GM15510 (cell line): ENCODE results near the gene ARID1B.

ENCODE experiments used
- POLR2A ChIP-seq: IDR thresholded peaks from 3 replicates; pipeline ENCODE4 v1.6.1; 2011; ENCODE audit warnings: borderline replicate concordance; ENCODE audit not compliant: insufficient read length; ENCODE audit errors: extremely low read depth

ARID1B gene

DNA sequence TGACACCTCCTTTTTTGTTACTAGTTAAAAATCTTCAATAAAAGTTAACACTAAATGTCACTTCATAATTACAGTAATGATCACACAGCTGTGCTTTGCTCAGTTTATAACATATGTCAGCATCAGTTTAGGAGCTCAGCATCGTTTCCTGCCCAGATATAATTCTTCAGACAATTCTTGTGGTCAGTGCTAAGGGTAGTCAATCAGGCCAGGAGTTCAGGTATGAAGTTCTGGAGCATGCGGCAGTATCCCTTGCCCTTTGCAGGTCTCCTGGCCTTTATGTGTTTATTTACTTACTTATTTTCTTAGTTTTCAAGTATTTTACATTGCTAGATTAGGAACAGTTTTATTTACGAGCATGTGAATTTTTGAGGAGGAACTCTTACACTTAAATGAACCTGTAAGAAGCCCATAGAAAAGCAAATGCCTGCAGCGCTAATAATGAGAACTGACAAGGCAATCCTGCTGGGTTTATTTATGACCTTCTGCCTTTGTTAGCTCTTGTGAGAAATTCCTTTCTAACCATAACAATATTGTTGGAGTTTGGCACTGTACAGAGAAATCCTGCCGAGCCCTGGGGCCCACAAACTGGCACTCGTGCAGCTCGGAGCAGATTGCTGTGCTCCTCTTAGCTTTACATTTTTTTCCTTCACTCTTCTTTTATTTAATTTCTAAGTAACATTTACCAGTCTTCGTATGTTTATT lies 293.4 kb downstream of the ARID1B start:
- TF ChIP-seq POLR2A: no peak

DNA sequence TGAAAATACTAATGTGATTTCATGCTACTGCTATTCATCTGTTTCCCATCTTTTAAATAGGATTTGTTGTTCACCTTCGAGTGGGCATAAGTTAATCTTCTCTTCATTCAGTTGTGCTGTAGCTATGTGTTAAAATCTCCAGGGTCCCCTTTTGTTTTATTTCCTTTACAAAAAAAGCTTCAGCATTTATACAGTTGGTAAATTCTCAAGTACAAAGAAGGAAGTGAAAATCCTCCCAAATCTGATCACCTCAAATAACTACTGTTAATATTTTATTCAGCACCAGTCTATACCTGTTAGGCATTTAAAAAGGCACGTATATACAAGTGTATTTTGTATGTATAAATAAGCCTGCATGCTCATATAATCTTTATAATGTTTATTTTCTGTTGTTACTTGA lies 294.9 kb downstream of the ARID1B start:
- no peak for TF ChIP-seq POLR2A

DNA sequence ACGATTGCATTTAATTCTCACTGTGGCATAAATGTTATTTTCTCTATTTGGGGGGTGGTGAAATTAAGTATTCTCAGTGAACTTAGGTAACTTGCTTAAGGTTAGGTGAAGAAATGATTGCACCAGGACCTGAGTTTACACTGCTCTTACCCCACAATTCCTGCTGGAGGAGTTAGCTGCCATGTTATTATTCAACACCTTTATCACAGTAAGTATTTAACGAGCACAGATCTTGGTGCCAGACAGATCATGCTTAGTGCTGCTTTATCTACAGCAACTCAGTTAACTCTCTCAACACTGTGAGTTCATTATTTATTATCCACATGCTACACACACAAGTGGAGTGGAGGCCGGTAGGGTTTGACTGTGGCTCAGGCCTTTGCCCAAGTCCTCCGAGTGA lies 296.4 kb downstream of the ARID1B start:
- TF ChIP-seq POLR2A: no peak

DNA sequence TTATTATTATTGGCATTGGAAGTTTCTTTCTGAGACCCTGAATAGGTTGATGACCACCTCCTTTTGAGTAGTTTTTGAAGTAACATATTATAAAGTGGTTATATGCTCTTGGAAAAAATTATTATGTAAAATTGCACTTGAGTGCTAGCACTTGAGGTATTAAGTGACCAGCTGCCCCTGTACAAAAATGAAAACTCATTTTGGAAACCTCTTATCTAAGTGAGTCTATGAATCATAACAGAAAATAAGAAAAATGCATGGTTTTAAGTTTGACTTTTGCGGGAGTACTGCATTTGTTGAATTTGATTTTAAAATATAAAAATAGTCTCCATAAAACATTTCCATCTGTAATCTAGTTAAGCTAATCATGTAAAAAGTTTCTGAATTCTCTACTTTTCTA lies 297.8 kb downstream of the ARID1B start:
- TF ChIP-seq POLR2A: no peak

DNA sequence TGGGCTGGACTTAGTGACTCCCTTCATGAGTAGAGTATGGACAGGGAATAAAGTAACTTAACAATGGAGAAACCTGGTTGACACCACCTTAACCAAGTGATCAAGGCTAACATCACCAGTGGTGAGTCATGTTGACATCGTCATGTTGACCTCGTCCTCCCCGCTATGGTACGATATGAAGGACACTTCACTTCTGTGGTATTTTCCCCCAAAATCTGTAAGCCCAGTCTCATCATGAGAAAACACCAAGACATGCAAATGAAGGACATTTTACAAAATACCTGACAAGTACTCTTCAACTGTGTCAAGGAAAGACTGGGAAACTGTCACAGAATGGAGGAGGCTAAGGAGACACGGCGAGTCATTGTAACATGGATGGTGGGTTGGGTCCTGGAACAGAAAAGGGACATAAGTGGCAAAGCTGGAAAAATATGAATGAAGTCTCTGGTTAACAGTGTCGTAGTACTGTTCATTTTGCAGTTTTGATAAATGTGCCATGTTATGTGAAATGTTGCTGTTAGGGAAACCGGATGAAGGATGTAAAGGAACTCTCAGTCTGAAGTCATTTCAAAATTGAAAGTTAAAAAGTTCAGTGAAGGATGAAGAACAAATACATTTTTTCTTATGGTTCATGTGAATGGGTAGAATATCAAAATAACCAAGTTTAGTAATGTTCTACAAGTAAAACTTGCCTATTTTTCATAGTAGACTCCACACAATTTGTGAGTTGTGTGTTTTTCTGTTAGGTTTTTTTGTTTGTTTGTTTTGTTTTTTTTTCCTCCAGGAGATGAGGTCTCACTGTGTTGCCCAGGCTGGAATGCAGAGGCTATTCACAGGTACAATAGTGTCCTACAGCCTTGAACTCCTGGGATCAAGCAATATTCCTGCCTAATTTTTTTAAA lies 298.6 kb downstream of the ARID1B start:
- no peak for TF ChIP-seq POLR2A

DNA sequence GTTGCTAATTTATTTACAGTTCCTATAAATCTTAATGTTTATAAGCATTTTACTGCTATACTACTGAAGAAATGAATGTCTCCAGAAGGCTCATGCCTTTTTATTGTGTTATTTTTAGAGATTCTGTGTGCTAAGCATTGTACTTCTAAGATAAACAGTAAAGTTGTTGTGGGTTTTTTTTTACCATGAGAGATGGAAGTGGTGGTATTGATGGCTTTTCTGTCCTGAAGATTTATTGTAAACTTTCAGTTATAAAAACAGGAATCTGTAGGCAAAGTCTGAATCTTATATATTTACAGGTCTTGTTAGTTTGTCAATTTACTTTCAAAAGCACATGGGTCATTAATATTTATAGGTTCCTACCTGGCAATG lies 299.3 kb downstream of the ARID1B start:
- no peak for TF ChIP-seq POLR2A

DNA sequence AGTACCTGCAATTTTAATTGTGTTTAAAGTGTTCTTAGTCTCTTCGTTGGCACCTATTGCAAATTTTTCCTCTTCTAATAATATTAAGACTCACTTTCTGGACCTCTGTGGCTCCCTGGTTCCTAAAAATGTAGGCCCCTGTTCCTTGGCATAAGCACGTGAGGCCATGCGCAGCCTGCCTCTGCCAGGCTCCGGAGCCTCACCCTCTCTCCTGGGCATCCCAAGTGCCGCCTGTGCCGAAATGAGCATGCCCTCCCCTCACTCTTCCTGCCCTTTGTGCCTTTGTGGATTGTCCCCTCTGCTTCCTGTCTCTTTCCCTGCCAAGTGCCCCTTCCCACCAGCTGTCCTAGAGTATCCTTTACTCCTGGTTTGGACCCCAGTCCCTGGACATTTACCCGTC lies 300.1 kb downstream of the ARID1B start:
- TF ChIP-seq POLR2A: no peak

DNA sequence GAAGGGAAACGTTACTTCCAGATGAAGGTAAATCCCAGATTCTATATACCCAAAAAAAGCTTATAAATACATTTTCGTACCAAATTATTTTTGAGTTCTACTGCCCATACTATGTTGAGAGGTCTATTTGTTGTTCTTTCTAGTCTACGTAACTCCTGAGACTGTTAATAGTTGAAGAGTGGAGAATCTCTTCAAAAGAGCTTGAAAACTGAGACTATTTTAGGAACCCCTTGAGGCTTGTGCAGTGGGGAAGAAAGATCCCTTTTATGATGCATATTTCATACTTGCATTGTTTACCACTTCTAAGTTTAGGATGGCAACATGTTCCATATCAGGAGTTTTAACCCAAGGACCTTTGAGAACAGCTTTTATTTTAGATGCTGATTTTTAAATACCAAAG lies 301.1 kb downstream of the ARID1B start:
- no peak for TF ChIP-seq POLR2A

DNA sequence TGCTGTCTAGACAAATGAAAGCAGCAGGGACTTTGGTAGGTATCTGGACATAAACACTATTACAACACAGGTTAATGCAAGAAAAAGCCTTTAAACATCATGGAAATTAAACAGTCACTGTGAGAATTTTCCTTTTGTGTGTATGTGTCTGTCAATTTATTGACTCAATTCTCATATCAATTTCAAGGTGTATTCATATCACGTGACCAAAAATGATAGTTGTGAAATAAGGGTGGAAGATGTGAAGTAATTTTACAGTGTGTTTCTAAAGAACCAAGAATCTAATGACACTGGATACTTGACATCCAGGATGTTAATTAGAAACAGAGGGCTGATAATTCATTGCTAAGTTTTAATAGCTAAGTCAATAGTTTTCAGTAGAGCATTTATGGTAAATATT lies 302.1 kb downstream of the ARID1B start:
- TF ChIP-seq POLR2A: no peak

DNA sequence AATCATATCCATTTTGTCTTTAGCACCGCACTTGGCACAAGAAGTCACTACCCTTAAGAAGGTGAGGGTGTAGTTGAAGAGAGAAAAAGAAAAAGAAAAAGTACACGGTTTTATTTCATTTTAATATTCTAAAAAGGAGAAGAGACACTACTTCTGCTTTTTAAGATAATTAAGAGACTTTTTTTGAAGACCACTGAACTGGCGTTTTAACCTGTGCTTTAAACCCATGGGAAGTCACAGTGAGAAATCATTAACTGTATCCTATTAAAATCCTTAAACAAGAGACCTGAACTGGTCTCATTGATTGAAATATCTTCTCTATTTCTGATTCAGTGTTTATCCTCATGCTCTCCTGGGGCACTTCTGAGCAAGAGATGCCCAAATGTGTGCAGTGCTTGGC lies 302.6 kb downstream of the ARID1B start:
- TF ChIP-seq POLR2A: no peak

DNA sequence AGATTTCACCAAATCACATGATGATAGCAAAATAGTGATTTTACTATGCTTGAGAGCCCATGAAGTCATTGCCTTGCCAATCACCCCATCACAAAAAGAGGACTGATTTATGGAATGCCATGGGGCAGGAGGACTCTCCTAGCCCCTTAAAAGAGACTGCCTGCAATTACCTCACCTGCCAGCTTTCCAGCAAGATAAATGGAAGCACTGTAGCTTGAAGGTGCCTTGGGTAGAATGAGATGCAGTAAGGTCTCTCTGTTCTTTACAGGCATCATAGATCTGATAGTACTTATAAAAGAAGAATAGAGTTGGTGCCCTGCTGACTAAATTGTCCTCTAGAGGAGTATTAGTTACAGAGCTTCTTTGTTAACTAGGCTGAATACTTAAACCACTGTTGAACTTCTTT lies 303.8 kb downstream of the ARID1B start:
- no peak for TF ChIP-seq POLR2A

DNA sequence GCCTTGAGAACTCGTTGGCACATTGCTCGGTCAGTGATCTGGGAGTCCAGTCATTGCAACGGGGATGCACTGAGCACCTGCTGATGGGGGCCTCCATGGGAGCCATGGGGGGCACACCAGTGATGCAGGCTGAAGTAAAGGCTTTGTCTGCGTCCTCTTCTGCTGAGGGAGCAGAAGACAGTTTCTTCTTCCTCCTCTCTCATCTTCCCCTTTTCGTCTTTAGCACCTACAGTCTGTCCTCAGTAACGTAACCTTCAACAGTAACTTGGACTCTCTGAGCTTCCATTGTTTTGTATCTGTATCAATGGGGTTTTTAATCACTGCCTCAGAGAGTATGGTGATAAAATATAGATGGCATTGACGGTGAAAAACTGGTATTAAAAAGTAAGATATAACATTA lies 306.2 kb downstream of the ARID1B start:
- no peak for TF ChIP-seq POLR2A

DNA sequence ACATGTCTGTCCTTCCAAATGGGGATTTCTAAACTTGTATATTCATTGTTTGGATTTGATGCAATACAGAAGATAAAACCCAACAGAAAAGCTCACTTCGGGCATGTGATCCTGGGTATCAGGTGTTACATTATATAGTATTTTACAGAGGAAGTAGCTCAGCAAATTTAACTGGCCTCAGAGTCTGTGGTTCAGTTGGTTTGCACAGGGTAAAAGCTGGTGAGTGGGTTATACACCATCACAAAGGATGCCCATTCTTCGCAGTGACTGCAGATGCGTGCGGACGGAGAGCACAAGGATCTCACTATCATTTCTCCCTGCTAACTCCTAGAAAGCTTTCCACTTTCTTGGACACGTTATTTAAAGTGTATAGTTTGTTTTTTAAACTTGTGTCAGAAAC lies 309.5 kb downstream of the ARID1B start:
- TF ChIP-seq POLR2A: no peak

DNA sequence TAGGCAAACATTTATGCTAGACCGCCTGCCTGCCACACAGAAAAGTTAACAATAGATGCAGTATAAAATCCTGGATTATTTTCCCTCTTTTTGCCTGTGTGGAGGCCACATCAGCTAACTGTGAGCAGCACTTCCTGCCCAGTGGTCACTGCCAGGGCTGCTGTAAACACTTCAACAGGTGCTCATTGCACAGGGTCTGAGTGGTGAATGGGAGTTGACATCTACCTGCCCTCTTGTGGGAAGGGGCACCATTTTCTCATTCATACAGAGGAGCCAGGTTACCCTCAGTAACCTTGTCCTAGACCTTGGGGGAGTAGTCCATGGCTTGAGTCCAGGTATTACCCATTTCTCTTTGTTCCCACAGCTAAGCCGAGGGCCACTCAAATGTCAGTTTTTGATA lies 310.8 kb downstream of the ARID1B start:
- TF ChIP-seq POLR2A: no peak

DNA sequence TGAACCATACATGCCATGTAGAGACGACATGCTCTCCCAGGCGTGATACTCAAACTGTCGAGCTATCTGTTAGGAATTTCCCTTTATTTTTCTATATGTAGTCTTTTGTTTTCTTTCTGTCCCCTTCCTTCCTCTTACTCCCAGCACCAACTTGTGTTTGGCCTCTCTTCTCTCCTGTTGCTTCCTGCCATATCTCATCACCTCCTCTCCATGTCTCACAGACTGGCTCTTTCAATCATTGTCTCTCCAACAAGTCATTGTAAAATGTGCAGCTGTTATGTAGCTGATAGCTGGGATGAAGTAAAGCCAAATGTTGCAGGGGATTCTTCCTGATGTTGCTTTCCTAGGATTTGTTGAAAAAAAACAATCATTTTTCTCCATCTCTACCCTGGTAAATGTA lies 311.7 kb downstream of the ARID1B start:
- no peak for TF ChIP-seq POLR2A

DNA sequence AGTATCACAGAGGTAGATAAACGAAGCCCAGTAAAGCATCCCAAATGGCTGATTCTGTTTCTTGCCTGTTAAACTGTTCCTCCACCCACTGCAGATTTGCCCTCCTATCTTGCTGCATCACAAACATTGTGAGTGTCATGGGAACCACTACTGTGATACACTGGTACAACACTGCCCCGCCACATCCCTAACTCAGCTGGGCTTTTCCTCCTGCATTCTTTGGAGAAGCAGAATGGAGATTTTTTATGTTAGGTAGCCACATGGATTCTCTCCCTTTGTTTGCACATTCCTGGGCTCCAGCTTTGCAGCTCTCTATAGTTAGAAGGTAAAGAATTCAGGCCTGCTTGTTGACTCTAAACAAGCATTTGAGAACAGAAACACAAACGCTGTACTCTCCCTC lies 312.1 kb downstream of the ARID1B start:
- no peak for TF ChIP-seq POLR2A

DNA sequence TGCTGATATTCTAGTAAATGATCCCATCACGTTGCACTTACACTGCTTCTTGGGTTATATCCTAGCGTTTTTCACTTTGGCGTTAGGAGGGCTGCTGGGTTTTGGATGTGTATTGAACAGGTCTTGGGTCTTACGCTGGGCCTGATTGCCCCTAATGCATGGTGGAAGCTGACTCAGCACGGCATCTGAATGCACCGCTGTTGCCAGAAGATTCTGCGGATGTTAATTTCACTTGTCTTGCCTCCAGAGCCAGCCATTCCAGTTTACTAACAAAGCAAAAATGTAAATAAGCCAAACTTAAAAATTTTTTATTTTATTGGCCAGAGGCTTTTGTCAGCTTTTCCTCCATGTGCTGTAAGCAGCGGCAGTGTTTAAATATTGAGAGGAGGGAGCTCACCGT lies 312.7 kb downstream of the ARID1B start:
- TF ChIP-seq POLR2A: no peak

DNA sequence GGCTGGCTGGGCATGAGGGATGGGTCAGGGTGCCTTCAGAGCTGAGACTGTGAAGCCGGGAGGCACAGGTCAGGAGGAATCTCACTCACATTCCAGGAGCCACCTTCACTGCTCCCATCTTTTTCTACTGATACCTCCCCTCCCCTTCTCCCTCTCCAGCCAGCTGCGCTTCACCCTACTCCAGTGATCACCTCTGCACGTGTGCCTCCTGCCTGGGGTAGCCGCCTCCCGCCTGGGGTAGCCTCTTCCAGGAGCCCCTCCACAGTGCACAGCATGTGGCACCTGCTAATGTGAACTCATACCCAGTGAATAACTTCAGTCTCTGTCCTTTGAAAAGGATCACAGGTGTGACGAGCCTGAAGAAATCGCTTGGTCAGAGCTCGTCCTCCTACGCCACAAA lies 313.6 kb downstream of the ARID1B start:
- TF ChIP-seq POLR2A: no peak
